SK-N-SH treated with all-trans-retinoic acid at 6 μM for 48 hours (cell line): ENCODE data around the gene ETNK2.
"Not testable (repeated sequence)": the region's sequence is repeated elsewhere in the genome, so short reads cannot be mapped to it uniquely, and the experiment has no call there.

Experiments used
- ATAC-seq: fragments of 200-7000 bp; cut with Tn5 transposase; 3 replicates; pipeline ENCODE4 v1.9.1; 2020; ENCODE audit warnings: mild to moderate bottlenecking, moderate library complexity
- ARNTL ChIP-seq: fragments of 450-650 bp; formaldehyde crosslinking; IDR thresholded peaks from 2 replicates; pipeline ENCODE4 v1.5.0; 2020; ENCODE audit warnings: low read depth, mild to moderate bottlenecking, moderate library complexity, borderline replicate concordance
- BACH2 ChIP-seq: fragments of 250-450 bp; sonication (Bioruptor Pico); IDR thresholded peaks from 2 replicates; pipeline ENCODE4 v1.9.0; 2021; ENCODE audit warnings: mild to moderate bottlenecking, borderline replicate concordance
- CSDC2 ChIP-seq: fragments of 250-450 bp; sonication (Bioruptor Pico); IDR thresholded peaks from 2 replicates; pipeline ENCODE4 v1.5.0; 2020; ENCODE audit warnings: mild to moderate bottlenecking, moderate library complexity
- GLIS3 ChIP-seq: fragments of 250-450 bp; sonication (Bioruptor Pico); IDR thresholded peaks from 2 replicates; pipeline ENCODE4 v1.5.0; 2020; ENCODE audit warnings: mild to moderate bottlenecking, moderate library complexity
- ISL1 ChIP-seq: fragments of 250-450 bp; sonication (Bioruptor Pico); IDR thresholded peaks from 2 replicates; pipeline ENCODE4 v2.1.2; 2022; ENCODE audit warnings: mild to moderate bottlenecking, moderate library complexity
- TOX ChIP-seq: fragments of 250-450 bp; sonication (Bioruptor Pico); IDR thresholded peaks from 2 replicates; pipeline ENCODE4 v1.8.0; 2021; ENCODE audit warnings: mild to moderate bottlenecking, moderate library complexity, borderline replicate concordance
- ZC3H10 ChIP-seq: fragments of 250-450 bp; sonication (Bioruptor Pico); IDR thresholded peaks from 2 replicates; pipeline ENCODE4 v1.5.1; 2021; ENCODE audit warnings: mild to moderate bottlenecking, moderate library complexity
- ZFP3 ChIP-seq: fragments of 250-450 bp; sonication (Bioruptor Pico); IDR thresholded peaks from 2 replicates; pipeline ENCODE4 v1.5.0; 2020; ENCODE audit warnings: mild to moderate bottlenecking, moderate library complexity
- ZFP30 ChIP-seq: fragments of 450-650 bp; formaldehyde crosslinking; IDR thresholded peaks from 2 replicates; pipeline ENCODE4 v1.5.0; 2022; ENCODE audit warnings: mild to moderate bottlenecking, moderate library complexity
- ZNF70 ChIP-seq: fragments of 450-650 bp; formaldehyde crosslinking; IDR thresholded peaks from 2 replicates; pipeline ENCODE4 v1.5.0; 2020; ENCODE audit warnings: mild to moderate bottlenecking, moderate library complexity
- TF ChIP-seq, protein P1 (sequence below): fragments of 250-450 bp; sonication (Bioruptor Pico); IDR thresholded peaks from 2 replicates; pipeline ENCODE4 v1.5.1; 2020; ENCODE audit warnings: low read depth, mild to moderate bottlenecking, moderate library complexity
- TF ChIP-seq, protein P2 (sequence below): fragments of 250-450 bp; sonication (Bioruptor Pico); IDR thresholded peaks from 2 replicates; pipeline ENCODE4 v1.5.1; 2021; ENCODE audit warnings: mild to moderate bottlenecking, moderate library complexity
- TF ChIP-seq, protein P3 (sequence below): fragments of 250-450 bp; sonication (Bioruptor Pico); IDR thresholded peaks from 2 replicates; pipeline ENCODE4 v1.5.0; 2020; ENCODE audit warnings: mild to moderate bottlenecking, moderate library complexity

Gene ETNK2

DNA sequence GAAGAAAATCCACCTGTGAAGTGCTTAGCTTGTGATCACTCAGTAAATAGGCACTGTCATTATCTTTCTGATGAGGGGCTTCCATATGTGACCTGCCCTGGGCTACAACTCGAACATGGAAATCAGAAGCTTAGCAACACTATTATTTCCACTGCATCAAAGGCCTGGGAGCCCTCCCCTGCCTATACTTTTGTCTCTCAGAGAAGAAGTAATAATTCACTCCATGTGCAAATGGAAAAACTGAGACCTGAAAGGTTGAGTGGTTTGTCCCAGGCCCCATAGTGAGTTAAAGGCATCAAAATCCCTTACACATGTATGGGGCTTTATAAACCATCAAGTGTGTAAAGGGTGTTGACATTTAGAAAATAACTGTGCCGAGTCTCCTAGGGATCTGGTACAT lies 58.1 kb downstream of the ETNK2 start (continued):
- TF ChIP-seq, protein P1, sequence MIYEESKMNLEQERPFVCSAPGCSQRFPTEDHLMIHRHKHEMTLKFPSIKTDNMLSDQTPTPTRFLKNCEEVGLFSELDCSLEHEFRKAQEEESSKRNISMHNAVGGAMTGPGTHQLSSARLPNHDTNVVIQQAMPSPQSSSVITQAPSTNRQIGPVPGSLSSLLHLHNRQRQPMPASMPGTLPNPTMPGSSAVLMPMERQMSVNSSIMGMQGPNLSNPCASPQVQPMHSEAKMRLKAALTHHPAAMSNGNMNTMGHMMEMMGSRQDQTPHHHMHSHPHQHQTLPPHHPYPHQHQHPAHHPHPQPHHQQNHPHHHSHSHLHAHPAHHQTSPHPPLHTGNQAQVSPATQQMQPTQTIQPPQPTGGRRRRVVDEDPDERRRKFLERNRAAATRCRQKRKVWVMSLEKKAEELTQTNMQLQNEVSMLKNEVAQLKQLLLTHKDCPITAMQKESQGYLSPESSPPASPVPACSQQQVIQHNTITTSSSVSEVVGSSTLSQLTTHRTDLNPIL: no peak
- TF ChIP-seq, protein P2, sequence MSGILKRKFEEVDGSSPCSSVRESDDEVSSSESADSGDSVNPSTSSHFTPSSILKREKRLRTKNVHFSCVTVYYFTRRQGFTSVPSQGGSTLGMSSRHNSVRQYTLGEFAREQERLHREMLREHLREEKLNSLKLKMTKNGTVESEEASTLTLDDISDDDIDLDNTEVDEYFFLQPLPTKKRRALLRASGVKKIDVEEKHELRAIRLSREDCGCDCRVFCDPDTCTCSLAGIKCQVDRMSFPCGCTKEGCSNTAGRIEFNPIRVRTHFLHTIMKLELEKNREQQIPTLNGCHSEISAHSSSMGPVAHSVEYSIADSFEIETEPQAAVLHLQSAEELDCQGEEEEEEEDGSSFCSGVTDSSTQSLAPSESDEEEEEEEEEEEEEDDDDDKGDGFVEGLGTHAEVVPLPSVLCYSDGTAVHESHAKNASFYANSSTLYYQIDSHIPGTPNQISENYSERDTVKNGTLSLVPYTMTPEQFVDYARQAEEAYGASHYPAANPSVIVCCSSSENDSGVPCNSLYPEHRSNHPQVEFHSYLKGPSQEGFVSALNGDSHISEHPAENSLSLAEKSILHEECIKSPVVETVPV: no peak
- TF ChIP-seq ZFP30 (CRISPR knock-in tag) (no peak), ZC3H10 (no peak), ARNTL (no peak), CSDC2 (CRISPR knock-in tag) (no peak)

DNA sequence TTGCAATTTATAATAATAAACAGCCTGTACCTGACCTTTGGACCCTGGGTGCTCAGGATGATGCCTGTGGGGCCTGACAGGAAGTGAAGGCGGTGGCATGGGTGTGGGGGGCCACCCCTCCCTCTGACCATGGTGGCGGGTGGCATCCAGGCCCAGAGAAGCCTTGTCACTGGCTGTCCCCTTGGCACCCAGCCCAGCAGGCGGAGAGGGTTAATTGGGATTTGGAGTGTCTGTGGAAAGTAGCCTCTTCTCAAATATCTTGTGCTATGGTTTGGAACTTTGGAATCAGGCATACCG lies 58.5 kb downstream of the ETNK2 start:
- TF ChIP-seq, protein P1: no peak
- TF ChIP-seq BACH2 (no peak), GLIS3 (CRISPR knock-in tag) (no peak), ISL1 (CRISPR knock-in tag) (no peak)
- TF ChIP-seq, protein P3, sequence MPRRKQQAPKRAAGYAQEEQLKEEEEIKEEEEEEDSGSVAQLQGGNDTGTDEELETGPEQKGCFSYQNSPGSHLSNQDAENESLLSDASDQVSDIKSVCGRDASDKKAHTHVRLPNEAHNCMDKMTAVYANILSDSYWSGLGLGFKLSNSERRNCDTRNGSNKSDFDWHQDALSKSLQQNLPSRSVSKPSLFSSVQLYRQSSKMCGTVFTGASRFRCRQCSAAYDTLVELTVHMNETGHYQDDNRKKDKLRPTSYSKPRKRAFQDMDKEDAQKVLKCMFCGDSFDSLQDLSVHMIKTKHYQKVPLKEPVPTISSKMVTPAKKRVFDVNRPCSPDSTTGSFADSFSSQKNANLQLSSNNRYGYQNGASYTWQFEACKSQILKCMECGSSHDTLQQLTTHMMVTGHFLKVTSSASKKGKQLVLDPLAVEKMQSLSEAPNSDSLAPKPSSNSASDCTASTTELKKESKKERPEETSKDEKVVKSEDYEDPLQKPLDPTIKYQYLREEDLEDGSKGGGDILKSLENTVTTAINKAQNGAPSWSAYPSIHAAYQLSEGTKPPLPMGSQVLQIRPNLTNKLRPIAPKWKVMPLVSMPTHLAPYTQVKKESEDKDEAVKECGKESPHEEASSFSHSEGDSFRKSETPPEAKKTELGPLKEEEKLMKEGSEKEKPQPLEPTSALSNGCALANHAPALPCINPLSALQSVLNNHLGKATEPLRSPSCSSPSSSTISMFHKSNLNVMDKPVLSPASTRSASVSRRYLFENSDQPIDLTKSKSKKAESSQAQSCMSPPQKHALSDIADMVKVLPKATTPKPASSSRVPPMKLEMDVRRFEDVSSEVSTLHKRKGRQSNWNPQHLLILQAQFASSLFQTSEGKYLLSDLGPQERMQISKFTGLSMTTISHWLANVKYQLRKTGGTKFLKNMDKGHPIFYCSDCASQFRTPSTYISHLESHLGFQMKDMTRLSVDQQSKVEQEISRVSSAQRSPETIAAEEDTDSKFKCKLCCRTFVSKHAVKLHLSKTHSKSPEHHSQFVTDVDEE (CRISPR knock-in tag): no peak
- ATAC-seq: no peak

DNA sequence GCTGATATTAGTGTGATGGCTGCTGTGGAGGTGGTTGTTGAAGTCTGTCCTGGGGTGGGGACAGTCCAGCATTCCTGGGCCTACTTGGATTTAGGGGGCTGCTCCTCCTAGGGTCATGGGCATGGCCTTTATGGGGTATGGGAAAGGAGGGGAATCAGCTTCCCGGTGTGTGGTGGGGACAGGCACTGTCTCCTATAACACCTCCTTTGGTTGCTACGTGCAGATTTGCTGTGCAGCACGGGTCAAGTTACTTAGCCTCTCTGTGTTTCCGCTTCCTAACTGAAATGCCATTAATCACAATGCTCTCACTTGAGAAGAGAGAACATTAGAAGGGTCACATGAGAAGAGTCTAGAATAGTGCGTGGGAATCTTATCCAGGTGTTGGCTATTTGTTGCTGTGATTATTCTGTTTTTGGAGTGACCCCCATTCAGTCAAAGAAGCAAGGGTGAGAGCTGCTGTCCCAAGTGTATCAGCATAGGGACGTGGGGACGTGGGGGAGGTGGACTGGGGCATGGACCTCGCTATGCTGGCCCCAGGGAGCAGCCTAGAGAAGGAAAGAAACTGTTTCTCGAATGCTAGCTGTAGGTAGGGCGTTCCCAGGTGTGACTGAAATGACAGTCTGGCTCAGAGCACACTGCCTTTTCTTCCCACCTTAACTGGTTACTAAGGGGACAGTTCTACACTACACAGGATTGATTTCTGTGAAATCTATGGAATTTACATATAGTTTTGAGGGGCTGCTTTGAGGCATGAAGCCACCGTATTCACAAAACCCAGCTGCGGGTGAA lies 59.0 kb downstream of the ETNK2 start:
- no peak for ATAC-seq
- no peak for TF ChIP-seq TOX (CRISPR knock-in tag)
- TF ChIP-seq ZFP3 (CRISPR knock-in tag): no peak

DNA sequence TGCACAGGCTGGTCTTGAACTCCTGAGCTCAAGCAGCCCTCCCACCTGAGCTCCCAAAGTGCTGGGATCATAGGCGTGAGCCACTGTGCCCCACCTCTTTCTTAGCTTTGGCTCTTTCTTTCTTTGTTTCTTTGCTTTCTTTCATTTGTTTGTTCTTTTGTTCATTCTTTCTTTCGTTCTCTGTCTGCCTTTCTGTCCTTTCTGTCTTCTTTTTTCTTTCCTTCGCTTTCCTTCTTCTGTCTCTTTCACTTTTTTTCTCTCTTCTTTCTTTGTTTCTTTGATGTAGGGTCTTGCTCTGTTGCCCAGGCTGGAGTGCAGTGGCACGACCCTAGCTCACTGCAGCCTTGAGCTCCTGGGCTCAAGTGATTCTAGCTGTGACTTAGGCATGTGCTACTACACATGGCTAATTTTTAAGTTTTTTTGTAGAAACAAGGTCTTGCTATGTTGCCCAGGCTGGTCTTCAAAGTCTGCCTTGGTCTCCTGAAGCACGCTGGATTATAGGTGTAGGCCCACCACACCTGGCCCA lies 60.0 kb downstream of the ETNK2 start:
- no peak for ATAC-seq

DNA sequence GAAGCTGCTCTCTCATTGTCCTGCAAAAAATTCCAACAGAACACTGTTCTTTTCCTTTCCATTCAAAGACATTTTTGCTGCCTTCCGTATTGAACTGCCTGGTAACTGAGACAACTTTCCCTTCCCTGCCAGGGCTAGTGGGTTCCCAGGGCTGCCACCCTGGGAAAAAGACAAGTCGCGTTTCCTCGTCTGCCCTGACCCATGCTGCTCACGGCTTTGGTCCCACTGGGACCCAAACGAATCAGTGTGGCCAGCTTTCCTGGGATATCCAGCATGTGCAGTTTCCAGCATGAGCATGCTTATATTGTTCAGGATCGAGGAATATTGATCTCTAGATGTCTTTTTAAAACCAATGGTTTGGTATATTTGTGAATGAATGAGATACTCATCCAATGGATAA lies 60.8 kb downstream of the ETNK2 start:
- TF ChIP-seq ISL1 (CRISPR knock-in tag) (no peak), ZC3H10 (no peak), CSDC2 (CRISPR knock-in tag) (no peak), ZNF70 (no peak), ARNTL (no peak)
- TF ChIP-seq, protein P3 (CRISPR knock-in tag): no peak
- no peak for ATAC-seq

More for the DNA sequence above, 60.0 kb downstream of the ETNK2 start:
- TF ChIP-seq, protein P2: no peak

DNA sequence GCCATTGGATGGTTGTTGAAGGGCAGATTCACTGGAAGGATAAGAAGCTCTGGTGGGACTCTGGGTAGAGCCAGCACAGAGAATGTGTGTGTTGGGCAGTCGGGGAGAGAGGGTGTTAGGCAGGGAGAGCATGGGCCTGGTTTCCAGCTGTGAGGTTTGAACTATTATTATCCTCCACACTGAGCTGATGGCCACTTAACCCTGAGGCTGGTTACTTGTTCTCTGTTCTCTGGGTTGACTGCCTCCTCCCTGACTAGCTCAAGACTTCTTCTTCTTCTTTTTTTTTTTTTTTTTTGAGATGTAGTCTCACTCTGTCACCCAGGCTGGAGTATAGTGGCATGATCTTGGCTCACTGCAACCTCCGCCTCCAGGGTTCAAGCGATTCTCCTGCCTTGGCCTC lies 61.7 kb downstream of the ETNK2 start:
- ATAC-seq: not testable (repeated sequence)
